ENCODE data around the gene RBBP7. TPM values are rescaled to one million over a fixed set of nuclear protein-coding genes. Genes with fewer than 3 reads are reported as not detected.

Gene RBBP7
- total RNA-seq (2014; rRNA removed; shearing (Covaris generic); ENCODE audit: low replicate concordance) = 167 and 233 TPM in 2 replicates

DNA sequence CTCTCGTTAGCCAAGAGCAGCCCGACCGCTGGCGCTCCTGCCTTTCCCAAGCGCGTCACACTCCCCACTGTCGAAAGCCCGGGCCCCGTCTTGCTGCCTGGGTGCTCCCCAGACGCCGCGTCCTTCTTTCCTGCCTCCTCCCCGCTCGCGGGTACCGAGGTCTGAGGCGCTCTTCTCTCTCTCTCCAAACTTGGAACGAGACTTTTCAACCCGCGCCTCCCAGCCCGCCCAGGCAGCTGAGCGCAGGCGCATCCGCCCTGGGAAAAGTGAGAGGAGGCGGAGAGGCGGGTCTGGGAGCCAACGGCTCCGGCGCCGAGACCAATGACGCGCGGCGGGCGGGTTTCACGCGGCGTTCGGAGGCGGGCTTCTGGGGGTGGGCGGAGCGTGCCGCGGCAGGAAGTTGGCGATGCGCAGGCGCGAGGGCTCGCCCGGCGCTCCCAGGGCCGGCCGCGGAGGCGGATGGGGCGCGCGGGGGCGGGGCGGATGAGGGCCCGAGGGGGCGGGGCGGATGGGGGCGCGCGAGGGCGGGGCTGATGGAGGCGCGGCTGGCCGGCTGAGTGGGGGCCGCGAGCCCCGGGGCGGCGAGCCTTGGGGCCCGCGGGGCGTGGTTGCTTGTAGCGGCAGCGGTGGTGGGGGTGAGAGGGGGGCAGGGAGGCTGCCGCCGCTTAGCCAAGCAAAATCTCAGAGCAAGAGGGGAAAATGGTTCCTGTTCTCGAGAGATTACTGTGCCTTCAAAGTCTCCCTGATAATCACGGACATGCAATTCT is at the start of gene RBBP7:
TSS of gene RBBP7 (minus strand) at position 268 of the 767 bp plus-strand sequence. CDS start 309 bp downstream, outside the sequence.
- no peaks in the 10 kb centered on the region for H3K9me3 ChIP-seq
- no peaks in the 10 kb centered on the region for H3K27me3 ChIP-seq
- peak; percentile 91 for DNase-seq
- H3K36me3 ChIP-seq = peaks cover 25% of the 10 kb centered on the region
- peak within 1 kb of the TSS; percentile 73 for H3K4me3 ChIP-seq

DNA sequence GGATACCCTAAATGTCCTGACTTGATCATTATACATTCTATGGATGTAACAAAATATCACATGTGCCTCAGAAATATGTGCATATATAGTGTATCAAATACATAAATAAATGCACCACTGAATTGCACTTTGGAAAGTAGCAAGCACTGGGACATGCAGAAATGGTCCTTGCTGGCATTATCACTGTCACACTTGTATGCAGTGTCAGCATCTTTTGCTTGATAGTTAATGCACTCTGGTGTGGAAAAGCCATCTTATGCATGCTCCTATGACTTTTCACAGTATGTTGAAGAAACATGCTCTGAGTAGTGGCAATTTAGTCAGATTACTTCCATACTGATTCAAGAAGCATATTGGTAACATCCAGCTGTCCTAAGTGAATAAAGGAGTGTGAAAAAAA is 48.8 kb upstream of the RBBP7 start:
- DNase-seq = no peak
- H3K27me3 ChIP-seq = no peaks in the 10 kb centered on the region
- H3K36me3 ChIP-seq = no peaks in the 10 kb centered on the region
- H3K4me3 ChIP-seq = no peak overlapping the region
- H3K9me3 ChIP-seq = no peaks in the 10 kb centered on the region

DNA sequence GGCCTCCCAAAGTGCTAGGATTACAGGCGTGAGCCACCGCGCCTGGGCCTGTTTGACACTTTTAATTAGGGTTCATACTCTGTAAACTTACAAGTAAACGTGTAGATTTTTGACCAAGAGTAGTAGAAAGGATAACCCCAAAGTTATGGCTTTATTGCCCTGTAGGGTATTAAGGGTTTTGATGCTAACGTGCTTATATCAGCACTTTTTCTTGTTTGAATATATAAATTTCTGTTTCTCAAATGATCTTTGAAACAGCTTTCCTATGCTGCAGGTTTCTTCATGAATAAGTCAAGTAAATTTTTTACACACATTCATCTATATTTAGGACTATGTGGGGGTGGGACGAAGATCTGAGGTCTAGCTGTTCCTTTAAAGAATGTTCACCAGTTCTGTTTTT is 47.0 kb upstream of the RBBP7 start:
- no peaks in the 10 kb centered on the region for H3K27me3 ChIP-seq
- no peak overlapping the region for H3K4me3 ChIP-seq
- no peaks in the 10 kb centered on the region for H3K36me3 ChIP-seq
- no peaks in the 10 kb centered on the region for H3K9me3 ChIP-seq
- DNase-seq = no peak

DNA sequence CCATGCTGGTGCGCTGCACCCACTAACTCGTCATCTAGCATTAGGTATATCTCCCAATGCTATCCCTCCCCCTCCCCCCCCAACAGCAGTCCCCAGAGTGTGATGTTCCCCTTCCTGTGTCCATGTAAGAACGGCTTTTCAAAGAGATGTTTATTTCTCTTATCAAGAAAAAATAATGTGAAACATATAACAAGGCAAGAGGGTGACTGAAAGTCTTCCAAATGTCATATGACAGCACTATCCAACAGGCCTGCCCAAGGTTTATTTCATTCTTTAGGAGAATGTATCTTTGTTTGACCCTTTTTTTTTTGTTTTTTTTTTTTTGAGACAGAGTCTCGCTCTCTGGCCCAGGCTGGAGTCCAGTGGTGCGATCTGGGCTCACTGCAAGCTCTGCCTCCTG is 46.4 kb upstream of the RBBP7 start:
- no peaks in the 10 kb centered on the region for H3K36me3 ChIP-seq
- no peak for DNase-seq
- no peak overlapping the region for H3K4me3 ChIP-seq
- no peaks in the 10 kb centered on the region for H3K27me3 ChIP-seq
- H3K9me3 ChIP-seq = no peaks in the 10 kb centered on the region

DNA sequence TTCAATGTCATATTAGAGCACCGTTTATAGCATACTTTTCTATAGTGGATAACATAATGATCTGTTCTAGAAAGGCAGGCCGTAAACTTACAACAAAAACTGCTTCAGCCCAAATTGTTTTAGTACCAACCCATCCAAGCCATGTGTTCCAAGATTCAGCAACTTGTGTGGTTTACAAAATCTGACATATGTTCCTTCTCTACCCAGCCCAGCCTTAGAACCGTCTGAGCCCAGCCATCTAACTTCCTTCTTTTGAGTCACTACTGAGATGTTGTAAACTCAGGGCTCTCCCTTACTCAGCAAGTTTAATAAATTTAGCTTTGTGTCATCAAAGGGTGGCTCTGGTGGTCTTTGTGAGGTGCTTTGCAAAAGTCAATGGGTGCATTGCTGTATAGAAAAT is 43.9 kb upstream of the RBBP7 start:
- no peaks in the 10 kb centered on the region for H3K36me3 ChIP-seq
- H3K9me3 ChIP-seq = no peaks in the 10 kb centered on the region
- DNase-seq = no peak
- no peaks in the 10 kb centered on the region for H3K27me3 ChIP-seq
- H3K4me3 ChIP-seq = no peak overlapping the region

DNA sequence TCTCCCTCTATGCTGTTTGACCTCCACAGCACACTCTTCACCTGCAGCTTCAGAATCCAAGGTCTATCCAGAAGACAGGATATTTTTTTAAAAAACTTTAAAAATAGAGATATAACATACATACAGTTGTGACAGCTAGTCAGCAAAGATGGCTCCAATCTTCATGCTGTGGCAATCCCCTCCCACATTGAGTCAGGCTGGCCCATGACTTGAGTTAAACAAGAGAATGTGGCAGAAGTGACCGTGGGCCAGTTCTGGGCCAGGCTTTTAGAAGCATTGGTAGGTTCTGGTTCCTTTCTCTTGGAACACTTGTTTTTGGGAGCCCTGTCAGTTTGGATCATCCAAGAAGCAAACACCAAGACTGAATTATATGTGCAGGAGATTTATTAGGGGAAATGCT is 40.2 kb upstream of the RBBP7 start:
- no peaks in the 10 kb centered on the region for H3K9me3 ChIP-seq
- H3K4me3 ChIP-seq = no peak overlapping the region
- no peaks in the 10 kb centered on the region for H3K27me3 ChIP-seq
- DNase-seq = no peak
- H3K36me3 ChIP-seq = no peaks in the 10 kb centered on the region

DNA sequence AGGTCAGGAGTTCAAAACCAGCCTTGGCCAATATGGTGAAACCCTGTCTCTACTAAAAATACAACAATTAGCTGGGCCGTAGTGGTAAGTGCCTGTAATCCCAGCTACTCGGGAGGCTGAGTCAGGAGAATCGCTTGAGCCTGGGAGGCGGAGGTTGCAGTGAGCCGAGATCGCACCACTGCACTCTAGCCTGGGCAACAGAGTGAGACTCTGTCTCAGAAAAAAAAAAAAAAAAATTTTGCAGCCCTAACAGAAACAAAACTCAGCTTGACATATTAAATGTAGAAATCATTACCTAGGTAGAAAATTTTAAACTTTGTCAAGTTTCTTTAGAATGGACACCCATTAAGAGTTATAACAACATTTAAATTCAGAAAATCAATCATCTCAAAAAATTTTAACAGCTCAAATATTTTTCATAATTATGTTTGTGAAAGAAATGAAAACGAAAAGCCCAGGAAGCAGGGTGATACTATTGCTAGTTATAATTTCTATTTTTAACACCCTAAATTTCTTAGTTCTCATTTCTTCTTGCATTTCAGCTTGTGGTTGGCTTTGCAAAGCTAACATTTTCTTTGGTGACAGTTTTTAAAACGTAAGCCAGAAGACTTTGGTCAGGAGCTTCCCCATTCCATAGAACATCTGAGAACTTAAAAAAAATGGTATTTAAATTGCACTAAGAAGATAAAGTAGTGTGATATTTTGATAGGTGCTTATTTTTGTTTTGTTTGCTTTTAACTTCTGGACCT is 33.3 kb upstream of the RBBP7 start:
- DNase-seq = no peak
- H3K36me3 ChIP-seq = no peaks in the 10 kb centered on the region
- no peak overlapping the region for H3K4me3 ChIP-seq
- no peaks in the 10 kb centered on the region for H3K9me3 ChIP-seq
- no peaks in the 10 kb centered on the region for H3K27me3 ChIP-seq

DNA sequence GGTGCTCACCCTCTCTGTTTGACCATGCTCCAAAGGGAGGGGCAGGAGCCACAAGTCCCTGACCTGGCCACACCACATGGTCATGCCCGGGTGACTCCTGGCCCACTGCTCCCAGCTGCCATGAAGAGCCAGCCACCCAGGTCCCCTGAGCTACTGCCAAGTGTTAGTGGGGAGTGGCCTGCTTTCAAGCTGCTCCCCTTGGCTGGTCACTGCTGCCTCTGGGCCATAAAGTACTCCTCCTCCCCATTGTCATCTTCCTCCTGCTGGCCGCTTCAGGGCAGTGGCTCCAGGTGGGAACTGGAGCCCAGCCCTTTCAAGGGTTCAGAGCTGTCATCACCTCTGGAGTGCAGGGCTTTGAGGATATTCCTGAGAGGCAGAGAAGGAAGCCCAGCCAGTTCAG is 27.3 kb upstream of the RBBP7 start:
- Histone ChIP-seq H3K9me3 (no peaks in the 10 kb centered on the region), H3K27me3 (no peaks in the 10 kb centered on the region), H3K4me3 (no peak overlapping the region), H3K36me3 (no peaks in the 10 kb centered on the region)
- no peak for DNase-seq

DNA sequence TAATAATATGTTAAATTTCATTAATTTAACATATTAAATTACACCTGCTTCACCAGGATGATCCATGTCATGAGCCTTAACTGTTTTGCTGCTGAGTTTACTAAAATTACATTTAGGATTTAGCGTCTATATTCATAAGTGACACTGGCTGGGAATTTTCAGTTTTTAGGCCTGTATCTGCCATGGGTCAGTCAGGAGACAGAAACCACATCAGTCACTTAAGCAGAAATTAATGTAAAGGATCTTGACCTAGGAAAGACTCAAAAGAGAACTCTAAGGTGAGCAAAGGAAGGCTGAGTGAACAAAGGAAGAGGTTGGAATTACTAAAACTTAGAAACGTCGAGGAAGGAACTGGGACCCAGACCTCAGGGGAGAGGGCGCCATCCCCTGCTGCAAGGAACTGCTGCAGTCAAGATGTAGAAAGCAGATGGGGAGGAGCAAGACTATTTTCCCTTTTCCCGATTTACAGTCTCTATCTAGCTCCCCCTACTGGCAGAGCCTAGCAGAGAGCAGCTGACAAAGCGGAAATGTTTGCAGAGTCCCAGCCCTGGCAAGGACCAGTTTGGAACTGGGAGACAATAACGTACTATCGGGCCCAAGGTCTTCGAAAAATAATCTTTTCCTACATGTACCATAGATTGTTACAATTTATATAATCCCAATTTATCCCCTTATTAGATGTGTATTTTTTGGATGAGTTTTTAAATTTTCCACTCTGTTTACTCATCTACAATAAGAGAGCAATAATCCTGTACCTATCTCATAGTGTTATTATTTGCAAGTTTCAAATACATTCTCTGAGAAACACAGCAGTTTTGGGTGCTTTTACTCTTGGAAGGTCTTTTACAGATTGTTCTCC is 22.6 kb upstream of the RBBP7 start:
- Histone ChIP-seq H3K4me3 (no peak overlapping the region), H3K27me3 (no peaks in the 10 kb centered on the region), H3K36me3 (no peaks in the 10 kb centered on the region), H3K9me3 (no peaks in the 10 kb centered on the region)
- DNase-seq = peak; percentile 54

DNA sequence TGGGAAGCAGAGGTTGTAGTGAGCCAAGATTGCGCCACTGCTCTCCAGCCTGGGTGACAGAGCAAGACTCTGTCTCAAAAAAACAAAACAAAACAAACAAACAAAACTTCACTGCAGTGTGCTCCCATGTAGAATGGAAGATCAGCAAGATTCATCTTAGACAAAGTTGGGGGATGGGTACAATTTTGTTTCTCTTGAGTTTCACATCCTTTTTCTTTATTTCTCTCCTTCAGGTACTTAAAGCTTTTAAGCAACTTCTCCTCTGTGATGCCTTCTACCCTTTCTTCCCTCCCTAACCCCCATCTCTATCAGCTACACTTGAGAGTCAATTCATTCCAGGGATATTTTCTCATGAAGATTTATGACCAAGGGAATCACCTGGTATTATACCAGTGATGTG is 15.5 kb upstream of the RBBP7 start:
- H3K4me3 ChIP-seq = no peak overlapping the region
- H3K36me3 ChIP-seq = no peaks in the 10 kb centered on the region
- no peak for DNase-seq
- no peaks in the 10 kb centered on the region for H3K27me3 ChIP-seq
- H3K9me3 ChIP-seq = no peaks in the 10 kb centered on the region

DNA sequence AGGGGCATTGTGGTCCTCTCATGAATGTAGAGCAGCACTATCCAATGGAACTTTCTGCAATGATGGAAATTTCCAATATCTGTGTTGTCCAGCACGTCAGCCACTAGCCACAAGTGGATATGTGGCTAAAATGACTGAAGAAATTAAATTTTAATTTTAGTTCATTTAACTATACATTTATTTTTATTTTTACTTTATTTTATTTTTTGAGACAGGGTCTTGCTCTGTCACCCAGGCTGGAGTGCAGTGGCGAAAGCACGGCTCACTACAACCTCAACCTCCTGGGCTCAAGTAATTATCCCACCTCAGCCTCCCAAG is 13.3 kb upstream of the RBBP7 start:
- H3K4me3 ChIP-seq = no peak overlapping the region; the same call in 1 of the 2 replicates
- H3K27me3 ChIP-seq = no peaks in the 10 kb centered on the region
- H3K9me3 ChIP-seq = no peaks in the 10 kb centered on the region
- no peaks in the 10 kb centered on the region for H3K36me3 ChIP-seq
- no peak for DNase-seq

DNA sequence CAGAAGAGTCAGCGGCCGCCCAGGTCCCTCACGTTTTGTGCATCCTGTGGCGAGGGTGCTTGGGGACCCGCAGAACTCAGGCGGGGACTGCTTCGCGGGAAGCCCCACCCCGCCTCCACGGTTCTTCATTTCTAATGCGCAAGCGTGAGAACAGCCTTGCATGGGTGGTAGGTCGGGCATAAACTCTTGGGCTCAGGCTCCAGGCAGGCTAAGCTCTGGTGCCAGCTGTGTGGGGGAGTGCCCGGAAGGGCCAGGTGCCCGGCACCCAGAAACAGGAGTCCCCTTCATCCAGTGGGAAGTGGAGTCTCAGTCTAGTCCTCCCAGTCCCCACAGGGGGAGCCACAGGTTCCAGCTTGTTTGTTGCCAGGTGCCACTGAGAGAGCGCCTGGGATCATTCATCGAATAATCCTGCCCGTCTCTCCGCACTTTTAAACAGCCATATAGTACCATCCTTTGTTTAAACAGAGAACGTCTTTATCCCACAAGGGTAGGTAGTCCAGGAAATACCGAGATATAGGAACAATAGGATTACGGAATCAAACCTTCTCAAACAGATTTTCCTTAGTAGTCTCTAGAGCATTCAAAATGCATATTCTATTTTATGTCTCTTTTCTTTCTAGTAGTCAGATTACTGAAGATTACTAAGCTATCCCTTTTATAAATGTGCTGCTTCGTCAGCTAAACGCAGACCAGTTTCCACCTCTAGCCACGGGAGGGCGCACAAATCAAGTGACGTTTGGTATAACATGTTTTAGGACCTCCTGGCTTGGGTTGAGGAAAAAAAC is 12.7 kb upstream of the RBBP7 start:
- peak overlapping the region; percentile 38 for H3K4me3 ChIP-seq
- peak; percentile 53 for DNase-seq
- no peaks in the 10 kb centered on the region; the same call in 1 of the 2 replicates for H3K27me3 ChIP-seq
- no peaks in the 10 kb centered on the region for H3K36me3 ChIP-seq
- H3K9me3 ChIP-seq = no peaks in the 10 kb centered on the region

DNA sequence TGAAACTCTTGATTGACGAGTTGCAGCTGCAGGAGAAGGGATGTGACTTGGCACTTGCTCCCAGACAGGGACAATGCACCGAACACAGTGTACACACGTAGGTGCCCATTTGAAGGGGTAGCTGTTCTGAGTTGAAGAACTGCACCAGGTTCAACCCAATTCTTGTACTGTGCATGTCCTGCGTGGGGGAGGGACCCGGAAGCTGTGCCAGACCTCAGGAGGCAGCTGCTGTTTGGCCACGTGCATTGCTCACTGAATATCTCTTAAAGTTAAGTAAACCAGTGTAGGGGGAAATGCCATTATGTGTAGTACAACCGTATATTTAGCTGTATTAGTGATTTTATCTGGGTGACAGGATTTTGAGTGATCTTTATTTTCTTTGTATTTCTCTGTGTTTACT is 12.0 kb upstream of the RBBP7 start:
- no peaks in the 10 kb centered on the region for H3K36me3 ChIP-seq
- H3K9me3 ChIP-seq = no peaks in the 10 kb centered on the region
- DNase-seq = peak; percentile 35
- no peaks in the 10 kb centered on the region; the same call in 1 of the 2 replicates for H3K27me3 ChIP-seq
- H3K4me3 ChIP-seq = peak overlapping the region; percentile 38

DNA sequence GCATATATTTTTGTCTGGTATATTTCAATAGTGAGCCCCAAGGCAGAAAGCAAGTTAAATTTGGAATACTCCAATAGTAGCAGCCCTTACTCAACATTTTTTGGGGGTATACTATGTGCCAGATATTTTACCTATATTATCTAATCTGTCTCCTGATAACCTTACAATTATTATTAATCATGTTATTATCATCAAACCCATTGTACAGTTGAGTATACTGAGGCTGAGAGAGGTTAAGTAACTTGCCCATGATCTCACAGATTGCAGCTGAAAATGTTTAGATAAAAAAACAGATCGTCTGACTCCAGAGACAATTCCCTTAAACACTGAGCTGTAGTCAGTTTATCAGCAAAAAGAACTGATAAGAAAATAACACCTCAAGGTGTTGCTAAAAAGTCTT is 6.5 kb upstream of the RBBP7 start:
- Histone ChIP-seq H3K36me3 (no peaks in the 10 kb centered on the region), H3K4me3 (no peak overlapping the region), H3K27me3 (no peaks in the 10 kb centered on the region; the same call in none of the 2 replicates), H3K9me3 (no peaks in the 10 kb centered on the region)
- no peak for DNase-seq

DNA sequence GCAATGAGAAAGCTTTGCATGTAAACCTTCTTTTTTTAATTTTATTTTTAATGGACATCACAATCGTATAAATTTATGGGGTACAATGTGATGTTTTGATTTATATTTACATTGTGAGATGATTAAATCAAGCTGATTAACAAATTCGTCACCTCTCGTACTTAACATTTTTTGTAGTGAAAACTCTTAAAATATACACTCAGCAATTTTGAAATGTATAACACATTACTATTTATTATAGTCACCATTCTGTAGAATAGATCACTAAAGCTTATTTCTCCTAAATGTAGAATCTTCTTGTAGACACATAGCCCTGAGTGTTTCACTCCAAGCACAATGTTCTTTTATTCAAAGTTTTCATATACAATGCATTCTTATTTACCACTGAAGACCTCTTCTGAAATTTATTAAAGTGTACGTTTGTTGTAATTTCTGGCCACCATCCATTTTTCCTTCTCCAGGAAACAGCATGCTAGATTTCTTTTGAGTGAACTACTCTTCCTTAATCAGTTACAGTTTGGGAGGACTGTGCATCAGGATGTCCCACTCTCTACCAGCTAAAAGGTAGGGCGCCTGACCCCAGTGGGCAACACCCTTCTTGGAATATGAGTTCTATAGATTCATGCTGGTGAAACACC is 4.4 kb upstream of the RBBP7 start:
- H3K27me3 ChIP-seq = no peaks in the 10 kb centered on the region; the same call in none of the 2 replicates
- DNase-seq = no peak
- H3K4me3 ChIP-seq = no peak overlapping the region

DNA sequence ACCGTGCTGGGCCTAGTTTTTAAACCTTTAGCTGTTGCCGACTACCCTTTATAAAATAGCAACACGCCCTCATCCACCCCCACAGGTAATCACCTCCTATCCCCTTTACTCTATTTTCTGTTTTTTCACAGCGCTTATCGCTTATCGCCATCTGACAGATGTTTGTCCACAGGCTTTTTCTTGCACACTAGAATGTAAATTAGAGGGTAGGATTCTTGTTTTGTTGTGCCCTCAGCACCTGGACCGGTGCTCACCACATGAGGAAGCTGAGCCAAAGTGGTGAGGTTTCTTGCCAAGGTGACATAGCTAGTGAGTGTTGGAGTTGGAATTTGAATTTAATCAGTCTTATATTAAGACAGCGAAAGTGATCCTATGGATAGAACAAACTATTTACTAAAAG is 2.9 kb upstream of the RBBP7 start:
- H3K4me3 ChIP-seq = no peak overlapping the region
- H3K36me3 ChIP-seq = peaks cover 9% of the 10 kb centered on the region; the same call in 1 of the 2 replicates
- no peaks in the 10 kb centered on the region; the same call in none of the 2 replicates for H3K27me3 ChIP-seq
- no peak for DNase-seq
- H3K9me3 ChIP-seq = no peaks in the 10 kb centered on the region

More for the DNA sequence above, 4.4 kb upstream of the RBBP7 start:
- H3K9me3 ChIP-seq = no peaks in the 10 kb centered on the region
- H3K36me3 ChIP-seq = no peaks in the 10 kb centered on the region

All from MG63 (cell line).